COLO829 (cell line): ENCODE results near the gene FLNA.
"Not testable (repeated sequence)": the region's sequence is repeated elsewhere in the genome, so short reads cannot be mapped to it uniquely, and the experiment has no call there.

Source experiments
- DNase-seq: peaks from one replicate; pipeline ENCODE4 v3.0.0; 2012; ENCODE audit warnings: low spot score

Gene FLNA

GRCh38 chrX:154305541-154306205 is 68.8 kb downstream of the FLNA start:
- DNase-seq: no peak

GRCh38 chrX:154304846-154305245 is 69.6 kb downstream of the FLNA start:
- DNase-seq: no peak

- no peak for DNase-seq
Measured at GRCh38 chrX:154303476-154303875, 71.0 kb downstream of the FLNA start.

- DNase-seq: not testable (repeated sequence)
Measured at GRCh38 chrX:154302998-154303397, 71.4 kb downstream of the FLNA start.

GRCh38 chrX:154300816-154301215 is 73.6 kb downstream of the FLNA start:
- DNase-seq: no peak
